Measurements from ENCODE around the gene SNAP47.

DNA sequence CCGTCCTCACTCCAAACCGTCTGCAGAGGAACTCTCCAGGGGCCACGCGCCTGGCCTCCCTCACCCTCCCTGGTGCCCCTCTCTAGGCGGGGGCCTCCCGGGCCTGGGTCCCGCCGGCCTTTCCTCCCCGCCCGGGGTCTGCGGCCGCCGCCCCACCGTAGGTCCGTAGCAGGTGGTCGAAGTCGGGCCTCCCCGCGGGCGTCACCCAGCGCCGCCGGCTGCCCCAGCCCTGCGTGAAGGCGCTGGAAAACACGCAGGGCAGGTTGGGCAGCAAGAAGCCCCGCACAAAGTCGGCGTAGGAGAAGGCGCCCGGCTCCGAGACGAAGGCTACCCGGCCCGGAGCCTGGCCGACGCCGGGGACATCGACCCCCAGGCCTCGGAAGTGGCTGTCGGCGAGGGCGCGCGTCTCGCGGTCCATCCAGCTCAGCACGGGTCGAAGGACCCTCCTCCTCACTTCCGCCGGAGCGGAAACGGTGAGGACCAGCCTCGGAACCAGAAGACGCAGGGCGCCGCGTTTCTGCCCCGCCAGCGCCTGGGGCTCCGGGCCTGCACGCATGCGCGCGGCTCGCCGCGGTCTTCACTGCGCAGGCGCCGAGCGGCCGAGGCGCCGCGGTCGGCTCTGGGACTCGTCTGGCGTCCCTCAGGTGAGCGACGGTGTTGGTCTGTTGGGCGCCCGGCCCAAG, at the start of gene SNAP47, which contains the start of gene JMJD4:
- peak; percentile 80 for TF ChIP-seq POLR2A (IDR thresholded peaks at IDR 0.05; ENCODE audit: low read depth, low read length)
- TF ChIP-seq CTCF (IDR thresholded peaks at IDR 0.05; ENCODE audit: extremely low read depth in 1 of 2, insufficient read depth in 1 of 2, low read depth in 1 of 2, low read length in 2 of 2): no peak
- peak; percentile 70 for TF ChIP-seq MYC (IDR thresholded peaks at IDR 0.05; ENCODE audit: low read depth, low read length)
- peak; percentile 96 for TF ChIP-seq POLR2AphosphoS5 (IDR thresholded peaks at IDR 0.05; ENCODE audit: insufficient read depth, low read depth, low read length)
- TF ChIP-seq EZH2 (IDR thresholded peaks at IDR 0.05; ENCODE audit: borderline replicate concordance, low read depth, low read length, severe bottlenecking): no peak
- no peak for TF ChIP-seq FOS (IDR thresholded peaks at IDR 0.05; ENCODE audit: borderline replicate concordance, insufficient read depth, low read length)

Data from endothelial cell of umbilical vein (primary cell).